Right kidney (tissue), 1 donor: ENCODE measurements around the gene VPS13D.
"Not testable (repeated sequence)": the region's sequence is repeated elsewhere in the genome, so short reads cannot be mapped to it uniquely, and the experiment has no call there.

Experiments used
- DNase-seq: peaks from one replicate; pipeline ENCODE4 v3.0.0-alpha.2; 2016

Gene VPS13D

DNA sequence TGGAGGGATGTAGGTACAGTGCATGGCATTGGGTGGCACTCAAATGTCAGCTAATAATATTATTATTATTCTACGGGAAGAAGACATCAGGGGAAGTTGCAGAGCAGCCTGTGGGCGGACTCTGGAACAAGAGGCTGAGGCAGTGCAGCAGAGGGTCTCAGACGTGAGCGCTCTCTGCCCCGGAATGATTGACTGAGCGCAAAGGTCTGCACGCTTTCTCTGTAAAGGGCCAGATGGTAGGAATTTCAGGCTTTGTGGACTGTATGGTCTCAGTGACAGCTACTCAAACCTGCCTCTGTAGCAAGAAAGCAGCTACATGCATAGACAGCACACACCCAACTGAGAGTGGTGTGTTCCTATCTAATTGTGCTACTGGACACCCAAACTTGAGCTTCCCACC lies 29.6 kb upstream of the VPS13D start:
- DNase-seq: no peak

DNA sequence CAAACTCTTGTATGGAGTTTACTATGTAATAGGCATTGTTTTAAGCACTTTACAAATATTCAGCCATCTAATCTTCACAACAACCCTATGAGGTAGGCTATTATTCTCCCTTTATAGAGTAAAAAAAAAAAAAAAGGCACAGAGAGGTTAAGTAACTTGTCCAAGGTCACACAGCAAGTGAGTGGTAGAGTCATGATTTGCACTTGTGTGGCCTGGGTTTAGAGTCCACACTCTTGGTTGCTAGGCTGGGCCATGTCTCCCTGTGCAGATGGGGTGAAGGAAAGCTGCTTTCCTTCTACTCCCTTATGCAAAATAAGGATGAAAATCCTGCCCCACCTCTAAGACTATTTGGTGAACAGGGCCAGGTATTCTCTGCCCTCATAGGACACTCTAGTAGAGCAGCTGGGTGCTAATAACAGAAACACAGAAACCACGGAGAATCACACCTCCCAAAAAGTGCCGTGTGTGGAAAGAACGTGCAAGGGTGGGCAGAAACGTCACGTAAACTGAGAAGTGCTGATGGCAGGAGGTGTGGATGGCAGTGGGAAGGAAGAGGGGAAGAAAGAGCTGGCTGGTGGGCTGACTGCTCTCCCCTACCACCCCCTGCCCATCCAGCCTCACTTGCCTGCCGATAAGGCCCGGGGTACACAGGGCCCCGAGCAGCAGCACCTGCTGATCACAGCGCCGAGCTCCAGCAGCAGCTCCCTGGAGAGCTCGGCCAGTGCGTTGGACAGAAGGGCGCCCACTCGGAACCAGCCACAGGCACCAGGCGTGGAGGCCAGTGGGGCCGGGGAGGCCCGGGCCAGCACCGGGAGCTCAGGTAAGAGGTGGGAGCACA lies 28.3 kb upstream of the VPS13D start:
- no peak for DNase-seq

DNA sequence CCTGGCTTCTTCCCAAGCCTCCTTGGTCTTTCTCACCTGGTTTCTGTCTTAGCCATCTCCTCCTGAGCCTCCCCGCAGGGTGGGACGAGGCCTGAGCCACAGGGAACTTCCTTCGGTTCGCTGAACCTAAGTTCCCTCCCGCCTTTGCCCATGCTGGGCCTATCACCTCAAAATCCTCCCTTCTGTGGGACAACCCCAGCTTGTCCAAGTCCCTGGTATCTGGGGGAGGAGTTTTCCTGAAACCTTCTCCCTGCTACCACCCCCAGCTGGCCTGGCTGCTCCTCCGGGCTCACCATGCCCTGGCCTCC lies 27.7 kb upstream of the VPS13D start:
- no peak for DNase-seq

GRCh38 chr1:12202577-12202976 lies 27.3 kb upstream of the VPS13D start:
- DNase-seq: no peak

DNA sequence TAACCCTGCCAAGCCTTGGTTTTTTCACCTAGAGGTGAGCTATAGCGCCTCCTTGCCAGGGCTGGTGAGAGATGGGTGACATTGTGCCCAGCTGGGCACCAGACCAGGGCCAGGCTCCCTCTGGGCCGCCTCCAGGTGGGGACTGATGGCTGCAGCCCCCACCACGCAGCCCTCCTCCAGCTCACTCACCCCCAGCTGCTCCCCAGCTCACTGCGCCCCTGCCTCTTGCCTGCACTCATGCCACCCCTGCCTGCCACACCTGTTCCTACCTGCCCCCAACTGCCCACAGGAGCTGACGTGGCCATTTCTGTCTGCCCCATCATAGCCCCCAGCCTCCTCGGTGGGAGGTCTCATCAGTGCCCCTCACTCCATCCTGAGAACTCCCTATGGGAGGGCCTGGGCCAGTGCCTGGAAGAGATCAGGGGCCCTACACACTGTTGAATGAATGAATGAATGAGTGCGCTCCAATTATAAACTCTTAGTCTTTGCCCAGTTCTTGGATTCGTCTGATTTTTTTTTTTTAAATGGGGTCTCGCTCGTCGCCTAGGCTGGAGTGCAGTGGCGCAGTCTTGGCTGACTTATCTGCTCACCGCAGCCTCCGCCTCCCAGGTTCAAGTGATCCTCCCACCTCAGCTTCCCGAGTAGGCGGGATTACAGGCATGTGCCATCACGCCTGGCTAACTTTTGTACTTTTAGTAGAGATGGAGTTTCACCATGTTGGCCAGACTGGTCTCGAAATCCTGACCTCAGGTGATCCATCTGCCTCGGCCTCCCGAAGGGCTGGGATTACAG lies 26.4 kb upstream of the VPS13D start:
- DNase-seq: no peak

DNA sequence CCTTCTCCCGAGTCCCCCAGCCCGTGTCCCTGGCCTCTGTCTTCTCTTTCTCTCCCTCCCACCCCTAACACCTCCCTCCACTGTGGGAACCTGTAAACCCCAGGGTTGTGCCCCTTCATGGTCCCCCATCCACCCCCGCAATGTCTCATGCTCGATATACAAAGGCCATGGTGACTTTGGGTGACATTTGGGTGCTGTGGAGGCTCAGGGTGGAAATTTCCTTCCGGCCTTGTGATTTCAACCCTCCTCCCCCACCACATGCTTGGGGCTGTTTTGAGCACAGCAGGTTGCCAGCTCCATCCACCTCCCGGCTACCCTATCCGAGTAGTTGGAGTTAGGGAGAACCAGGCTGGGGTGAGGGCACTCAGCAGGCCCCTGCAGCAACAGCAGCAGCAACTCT lies 25.7 kb upstream of the VPS13D start:
- DNase-seq: no peak

- DNase-seq: no peak
Observed at GRCh38 chr1:12204754-12205658, 24.8 kb upstream of the VPS13D start.

DNA sequence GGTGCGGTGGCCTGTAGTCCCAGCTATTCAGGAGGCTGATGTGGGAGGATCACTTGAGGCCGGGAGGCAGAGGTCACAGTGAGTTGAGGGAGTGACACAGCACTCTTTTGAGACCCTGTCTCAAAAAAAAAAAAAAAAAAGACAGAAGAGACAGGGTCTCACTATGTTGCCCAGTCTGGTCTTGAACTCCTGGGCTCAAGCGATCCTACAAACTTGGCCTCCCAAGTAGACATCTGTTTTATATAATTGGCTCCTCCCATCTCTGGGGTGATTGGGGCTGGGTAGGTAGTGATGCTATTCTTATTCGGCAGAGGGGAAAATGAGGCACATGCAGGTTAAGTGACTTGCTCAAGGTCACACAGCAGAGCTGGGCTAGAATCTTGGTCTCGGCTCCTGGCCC lies 23.6 kb upstream of the VPS13D start:
- no peak for DNase-seq

DNA sequence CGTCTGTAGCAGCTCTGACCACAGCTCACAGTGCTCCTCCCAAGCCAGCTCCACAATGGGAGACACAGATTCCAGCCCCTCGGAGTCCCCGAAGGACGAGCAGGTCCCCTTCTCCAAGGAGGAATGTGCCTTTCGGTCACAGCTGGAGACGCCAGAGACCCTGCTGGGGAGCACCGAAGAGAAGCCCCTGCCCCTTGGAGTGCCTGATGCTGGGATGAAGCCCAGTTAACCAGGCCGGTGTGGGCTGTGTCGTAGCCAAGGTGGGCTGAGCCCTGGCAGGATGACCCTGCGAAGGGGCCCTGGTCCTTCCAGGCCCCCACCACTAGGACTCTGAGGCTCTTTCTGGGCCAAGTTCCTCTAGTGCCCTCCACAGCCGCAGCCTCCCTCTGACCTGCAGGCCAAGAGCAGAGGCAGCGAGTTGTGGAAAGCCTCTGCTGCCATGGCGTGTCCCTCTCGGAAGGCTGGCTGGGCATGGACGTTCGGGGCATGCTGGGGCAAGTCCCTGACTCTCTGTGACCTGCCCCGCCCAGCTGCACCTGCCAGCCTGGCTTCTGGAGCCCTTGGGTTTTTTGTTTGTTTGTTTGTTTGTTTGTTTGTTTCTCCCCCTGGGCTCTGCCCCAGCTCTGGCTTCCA lies 22.9 kb upstream of the VPS13D start:
- no peak for DNase-seq

- DNase-seq: no peak
Observed at GRCh38 chr1:12208271-12208670, 21.6 kb upstream of the VPS13D start.

GRCh38 chr1:12208764-12209494 lies 20.9 kb upstream of the VPS13D start:
- peak; percentile 78 for DNase-seq

DNA sequence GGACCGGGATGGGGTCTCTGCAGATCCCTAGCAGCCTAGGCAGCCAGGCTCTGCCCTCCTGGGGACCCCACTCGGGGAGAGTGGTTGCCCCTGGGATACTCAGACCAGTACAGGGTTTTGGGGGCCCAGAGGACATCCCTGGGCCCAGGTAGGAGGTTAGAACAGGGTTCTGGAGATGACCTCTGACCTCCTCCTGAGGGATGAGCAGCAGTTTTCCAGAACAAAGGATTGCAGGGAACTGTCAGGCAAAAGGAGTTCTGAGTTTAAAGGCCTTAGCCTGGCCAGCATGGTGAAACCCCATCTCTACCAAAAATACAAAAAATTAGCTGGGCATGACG lies 20.4 kb upstream of the VPS13D start:
- DNase-seq: no peak

GRCh38 chr1:12215118-12215961 lies 14.5 kb upstream of the VPS13D start:
- DNase-seq: no peak

GRCh38 chr1:12219800-12220199 lies 10.0 kb upstream of the VPS13D start:
- DNase-seq: no peak

DNA sequence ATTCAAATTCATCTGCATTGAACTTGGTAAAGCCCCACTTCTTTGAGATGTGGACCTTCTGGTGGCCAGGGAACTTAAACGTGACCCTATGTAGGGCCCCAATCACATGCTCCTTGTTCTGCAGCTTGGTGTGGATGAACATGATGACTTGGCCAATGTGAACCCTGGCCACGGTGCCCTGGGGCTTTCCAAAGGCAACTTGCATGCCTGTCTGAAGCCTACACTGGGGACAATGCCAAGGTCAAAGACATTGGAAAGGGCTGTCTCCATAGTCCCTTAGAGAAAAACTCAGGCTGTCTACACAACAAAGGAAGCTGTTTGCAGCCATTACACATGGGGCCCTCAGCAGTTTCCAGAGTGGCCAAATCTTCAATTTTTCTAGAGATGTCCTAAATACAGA lies 8.9 kb upstream of the VPS13D start:
- no peak for DNase-seq

GRCh38 chr1:12222700-12223099 lies 7.1 kb upstream of the VPS13D start:
- DNase-seq: not testable (repeated sequence)

GRCh38 chr1:12224092-12224491 lies 5.7 kb upstream of the VPS13D start:
- DNase-seq: not testable (repeated sequence)

DNA sequence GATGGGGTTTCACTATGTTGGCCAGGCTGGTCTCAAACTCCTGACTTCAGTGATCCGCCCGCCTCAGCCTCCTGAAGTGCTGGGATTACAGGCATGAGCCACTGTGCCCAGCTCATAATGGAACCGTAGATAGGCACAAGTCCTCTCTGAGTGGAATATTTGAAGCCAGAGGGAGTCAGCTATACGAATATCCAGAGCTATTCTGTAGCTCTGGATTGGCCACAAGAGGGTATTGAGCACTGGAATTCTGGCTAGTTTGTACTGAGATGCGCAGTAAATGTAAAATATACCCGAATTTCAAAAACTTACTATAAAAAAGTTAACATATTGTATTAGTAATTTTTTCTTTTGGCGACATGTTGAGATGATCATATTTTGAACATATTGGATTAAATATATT lies 851 bp upstream of the VPS13D start:
- DNase-seq: no peak

DNA sequence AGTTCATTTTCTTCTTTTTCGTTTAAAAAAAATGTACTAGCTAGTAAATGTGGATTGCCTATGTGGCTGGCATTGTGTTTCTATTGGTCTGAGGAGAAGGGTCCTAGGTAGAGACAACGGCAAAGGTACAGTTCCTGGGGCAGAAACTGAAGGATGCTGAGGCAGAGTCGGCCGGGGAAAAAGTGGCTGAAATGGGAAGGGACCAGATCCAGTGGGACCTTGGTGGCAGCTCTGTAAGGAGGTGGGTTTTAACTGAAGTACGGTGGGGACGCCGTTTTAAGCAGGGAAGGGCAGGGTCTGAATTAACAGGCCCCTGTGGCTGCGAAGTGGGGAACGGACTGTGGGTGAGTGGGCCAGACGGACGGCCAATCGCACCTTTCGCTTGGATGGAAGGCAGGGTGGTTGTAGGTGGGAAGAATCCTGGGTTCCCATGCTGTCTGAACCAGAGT lies 420 bp upstream of the VPS13D start:
- DNase-seq: no peak

DNA sequence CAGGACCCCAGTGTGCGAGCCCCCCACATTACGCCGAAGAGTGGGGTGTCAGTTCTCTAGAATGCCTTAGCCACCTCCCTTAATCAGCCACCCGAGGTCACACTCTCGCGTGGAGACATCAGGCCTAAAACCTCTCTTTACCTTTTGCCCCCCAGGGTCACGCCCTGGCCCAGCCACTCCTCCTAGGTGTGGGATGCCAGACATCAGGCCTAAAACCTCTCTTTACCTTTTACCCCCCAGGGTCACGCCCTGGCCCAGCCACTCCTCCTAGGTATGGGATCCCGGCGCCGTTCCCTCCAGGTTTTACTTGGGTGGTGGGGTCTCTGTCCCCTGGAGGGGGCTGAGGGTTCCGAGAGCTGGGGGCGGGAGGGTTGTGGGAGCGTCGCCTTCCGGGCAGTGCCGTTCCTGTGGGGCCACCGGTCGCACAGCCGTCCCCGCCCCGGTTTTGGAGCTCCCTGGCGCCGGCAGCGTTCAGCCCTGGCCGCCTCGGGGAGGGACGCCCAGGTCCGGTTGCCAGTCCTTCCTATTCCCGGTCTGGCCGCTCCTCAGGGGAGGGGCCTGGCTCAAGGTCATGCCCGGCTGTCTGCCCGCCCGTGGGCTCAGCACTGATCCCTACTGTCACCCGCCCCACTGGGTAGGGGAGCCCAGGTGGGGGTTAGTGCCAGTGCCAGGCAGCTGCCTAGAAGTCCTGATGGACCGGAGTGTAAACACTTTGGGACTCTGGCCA lies 882 bp downstream of the VPS13D start:
- peak; percentile 35 for DNase-seq
